Activated T-helper 1 cell treated with anti-CD3 and anti-CD28 coated beads, Interleukin-12 subunit alpha, Interleukin-12 subunit beta, Interleukin-2, Interleukin-4 antibody, amounts not matched to agents 30 ng/mL and 10 ng/mL and 1 ng/mL, durations not matched to agents 14 hours and 24 hours and 36 hours (primary cell): ENCODE data around the gene TBC1D14. TPM values are rescaled to one million over a fixed set of nuclear protein-coding genes. Genes with fewer than 3 reads are reported as not detected.

ENCODE experiments used
- DNase-seq: peaks from one replicate; pipeline ENCODE4 v3.0.0; 2021; ENCODE audit warnings: low spot score
- H3K27ac Mint-ChIP-seq: one replicate; pipeline ENCODE4 v1.8.0; 2021; ENCODE audit warnings: mild to moderate bottlenecking, mixed read lengths
- H3K27me3 Mint-ChIP-seq: one replicate; pipeline ENCODE4 v1.8.0; 2022; ENCODE audit warnings: mild to moderate bottlenecking, moderate library complexity, mixed read lengths; ENCODE audit not compliant: insufficient read depth
- H3K36me3 Mint-ChIP-seq: one replicate; pipeline ENCODE4 v1.8.0; 2021; ENCODE audit warnings: low read depth, mixed read lengths
- H3K4me1 Mint-ChIP-seq: one replicate; pipeline ENCODE4 v1.8.0; 2021; ENCODE audit warnings: low read depth, mixed read lengths
- H3K4me3 Mint-ChIP-seq: one replicate; pipeline ENCODE4 v1.8.0; 2021; ENCODE audit warnings: mild to moderate bottlenecking, moderate library complexity, mixed read lengths
- H3K9me3 Mint-ChIP-seq: one replicate; pipeline ENCODE4 v1.8.0; 2021; ENCODE audit warnings: mixed read lengths
- intact Hi-C: fragments of 100-400 bp; cut with micrococcal nuclease; formaldehyde crosslinking; loops from one replicate; pipeline ENCODE4 v1.15.1; 2024
- total RNA-seq: library from RNA; stranded (reverse); gene quantifications from 2 replicates; pipeline ENCODE4 v1.2.3, GENCODE V29; 2022

Gene TBC1D14
- total RNA-seq, 1 donor from 2014 or later, result 59.7 TPM

DNA sequence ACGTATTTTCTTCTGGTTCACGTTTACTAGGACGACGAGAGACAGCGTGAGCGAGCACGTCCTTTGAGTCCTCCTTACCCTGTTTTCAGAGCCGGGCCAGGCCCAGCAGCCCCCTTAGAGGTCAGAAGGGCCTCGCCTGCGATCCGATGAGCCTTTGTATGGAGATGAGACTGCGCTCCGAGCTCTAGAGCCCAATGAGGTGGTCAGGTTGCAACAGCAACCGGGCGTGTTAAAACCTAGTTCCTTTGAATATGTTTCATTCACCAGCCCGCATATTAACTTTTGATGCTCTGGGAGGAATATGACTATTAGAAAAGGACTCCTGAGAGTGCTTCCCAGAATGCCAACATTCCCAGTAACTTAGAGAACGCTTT lies 77.9 kb downstream of the TBC1D14 start:
- peak overlapping the region; percentile 92 for H3K27ac Mint-ChIP-seq
- H3K4me1 Mint-ChIP-seq, result peaks cover 83% of the 10 kb centered on the region
- peak overlapping the region; percentile 100 for H3K4me3 Mint-ChIP-seq
- H3K9me3 Mint-ChIP-seq, result no peaks in the 10 kb centered on the region
- DNase-seq, result no peak
- H3K27me3 Mint-ChIP-seq, result no peaks in the 10 kb centered on the region
- intact Hi-C loops, result loop anchor here (1.0 to 2.0 kb wide), 13 partner anchors 12 to 413 kb away; partner anchors contain the start of genes BLOC1S4, GRPEL1, MAN2B2 and MRFAP1
- peaks cover 3% of the 10 kb centered on the region for H3K36me3 Mint-ChIP-seq

DNA sequence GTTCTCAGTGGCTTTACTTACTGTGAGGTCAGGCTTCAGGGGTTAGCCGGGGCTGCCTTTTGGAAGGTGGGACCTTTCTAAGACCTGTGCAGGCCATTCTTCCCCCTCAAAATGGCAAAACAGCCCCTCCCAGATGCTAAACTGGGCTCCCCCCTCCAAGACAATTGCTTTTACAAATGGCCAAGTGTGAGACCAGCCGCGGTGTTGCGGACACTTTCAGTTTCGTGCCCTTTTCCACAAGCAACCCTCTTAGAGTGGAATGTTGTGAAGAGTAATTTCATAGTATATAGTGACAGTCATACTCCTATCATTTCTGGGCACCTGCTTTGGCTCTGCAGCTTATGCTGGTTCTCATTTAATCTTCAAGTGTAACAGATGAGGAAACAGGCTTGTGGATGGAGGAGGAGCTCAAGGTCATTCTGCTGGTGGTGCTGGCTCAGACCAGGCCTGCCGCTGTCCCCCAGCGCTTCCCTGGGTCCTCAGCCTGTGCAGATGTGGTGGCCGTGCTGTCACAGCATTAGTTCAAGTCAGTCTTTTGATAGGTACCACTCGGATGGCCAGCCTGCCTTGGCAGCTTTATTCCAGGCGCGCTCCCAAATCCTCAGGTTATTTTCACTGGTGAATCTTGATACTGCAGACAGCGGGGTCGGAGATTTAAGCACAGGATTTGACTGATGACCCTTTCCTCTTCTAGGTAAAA lies 78.5 kb downstream of the TBC1D14 start:
- Mint-ChIP-seq H3K27ac (peak overlapping the region; percentile 92), H3K9me3 (no peaks in the 10 kb centered on the region), H3K36me3 (peaks cover 2% of the 10 kb centered on the region), H3K27me3 (no peaks in the 10 kb centered on the region), H3K4me3 (peak overlapping the region; percentile 100), H3K4me1 (peaks cover 86% of the 10 kb centered on the region)
- DNase-seq, result no peak
- intact Hi-C loops, result no loop called here

DNA sequence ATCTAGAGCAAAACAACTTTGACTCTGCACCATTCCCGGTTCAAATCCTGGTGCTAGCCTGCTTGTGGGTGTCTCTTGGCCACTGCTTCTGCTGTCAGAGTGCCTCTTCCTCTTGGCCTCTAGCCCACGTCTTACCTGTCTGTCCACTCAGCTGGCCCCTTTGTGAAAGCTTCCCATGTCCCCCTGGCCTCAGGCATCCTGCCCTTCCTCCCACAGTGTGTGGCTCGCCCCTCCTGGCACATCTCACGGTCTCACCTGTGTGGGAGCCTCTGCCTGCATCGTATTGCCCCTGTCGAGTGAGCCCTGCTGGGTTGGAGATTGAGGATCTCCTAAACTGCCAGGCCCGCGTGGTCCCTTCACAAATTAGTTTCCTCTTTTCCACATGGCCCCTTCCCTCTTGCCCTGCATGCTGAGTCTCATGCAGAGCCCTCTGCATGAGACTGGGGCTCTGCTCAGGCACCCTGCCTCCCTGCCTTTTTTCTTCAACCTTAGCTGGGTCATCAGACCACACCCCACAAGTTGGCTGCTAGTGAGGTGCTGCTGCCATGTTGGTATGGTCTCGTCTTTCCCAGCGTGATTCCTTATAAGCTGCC lies 79.8 kb downstream of the TBC1D14 start:
- DNase-seq, result no peak
- Mint-ChIP-seq H3K27me3 (no peaks in the 10 kb centered on the region), H3K9me3 (no peaks in the 10 kb centered on the region), H3K36me3 (peaks cover 5% of the 10 kb centered on the region), H3K4me1 (peaks cover 78% of the 10 kb centered on the region), H3K4me3 (peak overlapping the region; percentile 100), H3K27ac (no peak overlapping the region)
- intact Hi-C loops, result no loop called here

DNA sequence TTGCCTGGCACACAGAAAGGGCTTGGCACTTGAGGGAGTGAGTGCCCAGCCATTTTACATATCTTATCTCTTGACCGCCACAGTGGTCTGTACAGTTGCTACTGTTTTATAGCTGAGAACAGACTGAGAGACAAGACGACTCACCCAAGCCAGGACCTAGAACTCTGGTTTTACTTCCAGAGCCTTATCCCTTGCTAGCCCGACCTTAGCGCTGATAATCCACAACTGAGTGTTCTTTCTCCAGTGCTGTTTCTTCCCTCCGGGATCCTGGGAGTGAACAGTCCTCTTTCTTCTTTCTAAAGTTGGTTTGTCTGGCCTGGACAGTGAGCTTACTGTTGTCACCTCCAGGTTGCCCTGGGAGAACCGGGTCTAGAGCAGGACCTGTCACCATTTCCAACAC lies 81.0 kb downstream of the TBC1D14 start:
- no peaks in the 10 kb centered on the region for H3K27me3 Mint-ChIP-seq
- peaks cover 9% of the 10 kb centered on the region for H3K36me3 Mint-ChIP-seq
- H3K27ac Mint-ChIP-seq, result peak overlapping the region; percentile 18
- no peak overlapping the region for H3K4me3 Mint-ChIP-seq
- H3K9me3 Mint-ChIP-seq, result no peaks in the 10 kb centered on the region
- H3K4me1 Mint-ChIP-seq, result peaks cover 65% of the 10 kb centered on the region
- intact Hi-C loops, result no loop called here
- DNase-seq, result no peak

DNA sequence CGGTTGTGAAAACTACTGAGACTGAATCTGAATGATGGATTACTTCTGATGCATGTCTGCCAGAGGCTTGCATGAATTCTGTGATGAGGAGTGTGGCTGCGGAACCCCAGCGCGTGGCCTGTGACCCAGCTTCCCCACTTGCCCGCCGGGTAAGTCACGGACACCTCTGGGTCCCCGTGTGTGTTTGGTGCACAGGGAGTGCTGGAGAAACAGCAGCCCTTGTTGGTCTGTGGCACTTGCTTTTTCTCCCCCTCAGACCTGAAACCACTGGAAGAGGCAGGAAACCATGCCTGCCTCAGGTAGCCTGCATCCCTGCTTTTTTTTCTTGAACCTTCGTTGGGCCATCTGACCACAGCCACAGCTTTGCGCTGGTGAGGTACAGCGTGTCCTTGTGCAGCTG lies 81.6 kb downstream of the TBC1D14 start:
- H3K27ac Mint-ChIP-seq, result peak overlapping the region; percentile 76
- peaks cover 10% of the 10 kb centered on the region for H3K36me3 Mint-ChIP-seq
- no peak for DNase-seq
- H3K4me3 Mint-ChIP-seq, result no peak overlapping the region
- intact Hi-C loops, result no loop called here
- H3K27me3 Mint-ChIP-seq, result no peaks in the 10 kb centered on the region
- peaks cover 59% of the 10 kb centered on the region for H3K4me1 Mint-ChIP-seq
- no peaks in the 10 kb centered on the region for H3K9me3 Mint-ChIP-seq

DNA sequence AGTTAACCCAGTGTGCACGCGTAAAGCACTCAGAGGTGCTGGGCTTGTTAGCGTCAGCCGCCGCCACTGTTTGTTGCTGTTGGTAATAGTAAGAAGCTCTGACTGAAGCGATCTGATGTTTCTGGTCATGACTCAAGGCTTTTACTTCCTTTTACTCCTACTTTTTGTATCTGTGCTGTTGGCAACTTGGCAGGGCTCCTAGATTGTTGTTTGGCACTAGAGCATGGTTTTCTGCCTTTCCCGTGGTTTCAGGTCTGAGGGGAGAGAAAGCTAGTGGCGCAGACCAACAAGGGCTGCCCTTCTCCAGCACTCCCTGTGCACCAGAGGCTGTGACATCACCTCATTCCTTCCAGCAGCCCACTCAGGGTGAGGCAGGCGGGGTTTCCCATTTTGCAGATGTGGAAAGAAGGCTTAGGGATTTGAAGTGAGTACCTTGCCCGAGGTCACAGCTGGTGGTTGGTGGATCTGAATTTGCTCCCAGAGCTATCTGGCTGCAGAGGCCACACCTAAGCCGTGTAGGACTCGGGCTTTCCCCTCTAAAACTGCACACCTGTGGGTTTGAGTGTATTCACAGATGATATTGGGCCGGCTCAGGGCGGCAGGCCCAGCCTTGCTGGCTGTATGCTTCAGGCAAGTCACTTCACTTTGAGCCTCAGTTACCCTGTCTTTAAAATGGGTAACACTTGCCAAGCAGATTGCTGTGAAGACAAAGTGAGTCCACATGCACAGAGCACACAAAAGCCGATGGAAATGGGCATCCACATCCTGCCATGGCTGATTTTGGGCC lies 82.3 kb downstream of the TBC1D14 start:
- H3K36me3 Mint-ChIP-seq, result peaks cover 12% of the 10 kb centered on the region
- peak overlapping the region; percentile 76 for H3K27ac Mint-ChIP-seq
- no peak for DNase-seq
- no peaks in the 10 kb centered on the region for H3K9me3 Mint-ChIP-seq
- H3K27me3 Mint-ChIP-seq, result no peaks in the 10 kb centered on the region
- H3K4me3 Mint-ChIP-seq, result peak overlapping the region; percentile 22
- peaks cover 58% of the 10 kb centered on the region for H3K4me1 Mint-ChIP-seq
- intact Hi-C loops, result no loop called here

DNA sequence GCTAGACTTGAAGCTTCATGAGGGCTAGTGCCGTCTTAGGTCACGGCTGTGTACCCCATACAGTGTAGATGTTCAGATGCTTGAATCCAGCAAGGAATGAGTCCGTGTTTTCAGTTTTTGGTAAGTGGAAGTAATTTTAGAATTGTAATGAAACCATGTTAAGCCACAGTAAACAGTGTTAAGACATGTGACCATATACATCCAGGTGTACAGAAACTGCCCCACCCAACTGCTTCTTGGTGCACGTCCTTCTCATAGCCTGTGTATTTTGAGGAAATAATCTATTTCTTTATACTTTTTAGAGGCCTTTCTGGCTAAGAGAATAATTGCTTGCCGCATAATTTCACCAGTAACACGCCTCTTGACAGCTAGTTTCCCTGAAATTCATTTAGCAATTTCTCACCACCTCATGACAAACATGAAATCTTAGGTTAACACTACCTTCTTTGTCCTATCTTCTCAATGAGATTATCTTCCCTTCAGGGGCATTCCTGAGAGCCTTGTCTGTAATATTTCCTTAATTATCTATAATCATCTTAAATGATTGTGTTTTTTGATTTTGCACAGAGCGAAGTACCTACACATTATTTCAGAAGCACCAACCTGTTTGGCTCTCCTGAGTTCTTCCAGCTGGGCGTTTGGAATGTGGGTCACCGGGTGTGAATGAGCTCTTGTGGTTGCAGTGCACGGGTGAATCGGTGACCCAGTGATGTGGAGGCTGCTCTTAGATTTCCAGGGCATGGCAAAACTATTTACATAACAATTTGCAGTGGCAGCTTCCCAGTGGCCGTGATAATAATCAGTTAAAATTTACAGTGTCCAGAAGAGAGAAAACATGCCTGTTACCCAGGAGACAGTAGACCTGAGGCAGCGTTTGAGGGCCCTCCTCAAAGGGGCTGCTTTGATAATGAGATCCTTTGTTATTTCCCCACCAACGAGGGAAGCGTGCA lies 83.4 kb downstream of the TBC1D14 start:
- DNase-seq, result no peak
- Mint-ChIP-seq H3K4me1 (peaks cover 57% of the 10 kb centered on the region), H3K27ac (peak overlapping the region; percentile 2), H3K36me3 (peaks cover 15% of the 10 kb centered on the region), H3K27me3 (no peaks in the 10 kb centered on the region), H3K9me3 (no peaks in the 10 kb centered on the region), H3K4me3 (no peak overlapping the region)
- intact Hi-C loops, result no loop called here

DNA sequence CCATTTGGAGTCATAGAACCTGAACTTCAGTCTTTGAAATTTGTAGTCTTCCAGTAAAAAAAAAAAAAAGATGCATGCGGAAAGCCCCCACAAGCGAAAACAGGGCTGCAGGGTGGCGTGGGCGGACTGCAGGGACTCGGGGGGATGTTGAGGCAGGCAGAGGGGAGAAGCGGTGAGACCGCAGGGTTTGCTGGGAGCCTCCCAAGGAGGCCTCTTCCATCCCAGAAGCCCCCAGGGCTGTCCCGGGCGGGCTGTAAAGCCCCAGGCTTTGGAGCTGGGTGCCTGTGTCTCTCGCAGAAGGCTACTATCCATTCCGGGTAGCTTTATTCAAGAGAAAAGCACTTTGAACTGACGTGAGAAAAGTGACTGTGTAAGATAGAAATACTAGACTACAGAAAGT lies 86.9 kb downstream of the TBC1D14 start:
- no peak for DNase-seq
- no peak overlapping the region for H3K4me3 Mint-ChIP-seq
- no peak overlapping the region for H3K27ac Mint-ChIP-seq
- H3K27me3 Mint-ChIP-seq, result no peaks in the 10 kb centered on the region
- intact Hi-C loops, result no loop called here
- no peaks in the 10 kb centered on the region for H3K9me3 Mint-ChIP-seq
- peaks cover 32% of the 10 kb centered on the region for H3K36me3 Mint-ChIP-seq
- H3K4me1 Mint-ChIP-seq, result peaks cover 50% of the 10 kb centered on the region

DNA sequence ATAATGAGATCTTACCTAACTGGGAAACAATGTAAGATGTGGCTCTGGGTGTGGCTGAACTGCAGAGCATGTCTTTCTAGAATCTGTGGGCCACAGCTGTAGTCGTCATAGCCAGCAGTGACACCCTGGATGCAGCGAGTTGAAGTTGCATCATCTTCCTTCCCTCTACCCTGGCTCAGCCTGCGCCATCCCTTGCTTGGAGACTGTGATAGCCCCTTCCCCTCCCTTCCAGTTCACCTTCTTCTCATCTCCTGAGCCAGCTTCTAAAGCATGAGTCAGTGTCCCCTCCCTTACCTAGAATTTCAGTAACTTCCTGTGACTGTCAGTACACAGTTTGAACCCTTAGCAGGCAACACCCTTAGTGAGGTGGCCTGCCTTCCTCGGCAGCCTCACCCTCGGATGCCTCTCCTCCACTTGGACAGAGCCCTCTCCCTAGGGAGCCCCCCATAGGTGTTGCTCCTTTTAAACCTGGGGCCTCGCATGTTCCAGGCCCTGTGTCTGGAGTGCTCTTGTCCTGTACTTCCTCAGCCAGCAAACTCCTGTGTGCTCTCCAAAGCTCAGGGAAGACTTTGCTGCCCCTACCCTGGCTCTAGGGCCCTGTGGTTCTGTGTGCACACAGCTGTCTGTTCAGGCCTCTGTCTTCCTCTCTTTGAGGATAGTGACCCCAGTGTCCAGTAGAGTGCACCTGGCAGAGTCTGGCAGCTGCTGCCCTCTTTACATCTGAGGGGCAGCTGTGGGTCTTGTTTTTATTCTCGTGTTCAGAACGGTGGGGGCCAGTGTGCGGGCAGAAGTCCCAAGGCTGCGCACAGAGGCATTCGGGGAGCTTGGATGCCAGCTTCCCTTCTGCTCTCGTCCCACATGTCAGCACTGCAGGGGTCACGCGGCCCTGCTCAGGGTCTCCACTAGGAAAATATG lies 89.8 kb downstream of the TBC1D14 start:
- H3K4me3 Mint-ChIP-seq, result peak overlapping the region; percentile 43
- H3K27me3 Mint-ChIP-seq, result no peaks in the 10 kb centered on the region
- peak; percentile 52 for DNase-seq
- intact Hi-C loops, result loop anchor here (1.0 kb wide), 1 partner anchor 12 kb away; no protein-coding TSS in a partner anchor
- peaks cover 38% of the 10 kb centered on the region for H3K4me1 Mint-ChIP-seq
- H3K27ac Mint-ChIP-seq, result peak overlapping the region; percentile 86
- H3K9me3 Mint-ChIP-seq, result no peaks in the 10 kb centered on the region
- peaks cover 48% of the 10 kb centered on the region for H3K36me3 Mint-ChIP-seq

DNA sequence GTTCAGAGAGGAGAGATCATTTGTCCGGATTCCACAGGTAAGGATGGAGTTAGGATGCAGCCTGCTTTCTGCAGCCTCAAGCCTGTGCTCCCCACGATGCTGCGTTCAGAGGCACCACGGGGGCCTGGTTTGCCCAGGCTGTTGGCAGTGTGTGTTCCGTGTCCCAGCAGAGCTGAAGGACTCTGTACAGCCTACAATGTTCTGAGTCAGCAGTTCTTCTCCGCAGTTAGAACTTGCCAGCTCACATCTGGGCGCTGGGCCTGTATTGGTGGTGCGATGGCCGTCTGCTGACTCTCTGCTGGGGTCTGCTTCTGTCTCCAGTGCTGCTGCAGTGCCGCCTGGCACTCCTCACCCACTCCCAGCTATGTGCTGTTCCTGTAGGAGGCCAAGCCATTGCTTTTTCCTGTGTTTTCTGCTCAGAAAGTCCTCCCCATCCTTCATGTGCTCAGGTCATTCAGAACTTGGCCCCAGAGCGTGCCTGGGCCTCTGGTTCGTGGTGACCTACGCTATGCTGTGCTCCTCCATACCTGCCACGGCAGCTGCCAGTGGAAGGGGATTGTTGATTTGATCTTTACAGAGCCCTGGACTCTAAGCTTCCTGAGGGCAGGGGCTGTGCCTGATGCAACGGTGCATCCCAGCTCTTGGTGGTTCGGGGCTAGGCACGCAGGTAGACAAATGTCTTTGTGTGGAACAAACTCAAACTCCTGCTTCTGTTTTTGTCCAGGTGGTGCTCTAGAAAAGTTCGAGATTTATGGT lies 91.0 kb downstream of the TBC1D14 start:
- H3K27me3 Mint-ChIP-seq, result no peaks in the 10 kb centered on the region
- peaks cover 46% of the 10 kb centered on the region for H3K36me3 Mint-ChIP-seq

DNA sequence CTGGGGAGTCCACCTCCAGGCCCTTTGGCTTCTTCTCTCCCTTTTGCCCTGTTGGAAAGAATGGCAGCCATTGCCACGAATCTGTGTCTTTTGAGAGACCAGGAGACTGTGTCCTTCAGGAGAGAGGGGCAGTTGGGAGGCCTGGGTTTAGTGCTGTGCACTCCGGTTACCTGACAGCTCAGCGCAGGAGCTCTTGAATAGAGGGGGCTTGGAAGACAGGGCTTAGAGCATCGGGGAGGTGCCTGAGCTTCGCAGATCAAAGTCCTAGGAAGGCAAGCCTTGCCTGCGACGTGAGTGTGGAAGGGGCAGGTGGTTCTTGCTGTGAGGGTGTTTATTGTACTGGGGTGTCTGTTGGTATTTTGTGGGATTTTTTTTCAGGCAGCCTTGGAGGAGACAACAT lies 91.6 kb downstream of the TBC1D14 start:
- Mint-ChIP-seq H3K27me3 (no peaks in the 10 kb centered on the region), H3K9me3 (no peaks in the 10 kb centered on the region), H3K4me3 (no peak overlapping the region), H3K36me3 (peaks cover 46% of the 10 kb centered on the region), H3K4me1 (peaks cover 39% of the 10 kb centered on the region), H3K27ac (peak overlapping the region; percentile 59)
- intact Hi-C loops, result no loop called here
- no peak for DNase-seq

More for the DNA sequence above, 91.0 kb downstream of the TBC1D14 start:
- no peak for DNase-seq
- H3K27ac Mint-ChIP-seq, result no peak overlapping the region
- no peaks in the 10 kb centered on the region for H3K9me3 Mint-ChIP-seq
- H3K4me3 Mint-ChIP-seq, result no peak overlapping the region
- H3K4me1 Mint-ChIP-seq, result peaks cover 38% of the 10 kb centered on the region
- intact Hi-C loops, result no loop called here
